ENCODE data around the gene CST6.

The CST6 gene

GRCh38 chr11:66047541-66048365 lies 35.9 kb downstream of the CST6 start:
- no peak for DNase-seq (ENCODE audit: low read depth)

GRCh38 chr11:66048547-66049323 lies 36.9 kb downstream of the CST6 start, which contains the start of gene GAL3ST3:
Gene GAL3ST3 (minus strand): TSS chr11:66049161. CDS start chr11:66045415, 3,746 bp downstream.
- no peak for DNase-seq (ENCODE audit: low read depth)

GRCh38 chr11:66050581-66051231 lies 38.9 kb downstream of the CST6 start:
- no peak for DNase-seq (ENCODE audit: low read depth)

DNA sequence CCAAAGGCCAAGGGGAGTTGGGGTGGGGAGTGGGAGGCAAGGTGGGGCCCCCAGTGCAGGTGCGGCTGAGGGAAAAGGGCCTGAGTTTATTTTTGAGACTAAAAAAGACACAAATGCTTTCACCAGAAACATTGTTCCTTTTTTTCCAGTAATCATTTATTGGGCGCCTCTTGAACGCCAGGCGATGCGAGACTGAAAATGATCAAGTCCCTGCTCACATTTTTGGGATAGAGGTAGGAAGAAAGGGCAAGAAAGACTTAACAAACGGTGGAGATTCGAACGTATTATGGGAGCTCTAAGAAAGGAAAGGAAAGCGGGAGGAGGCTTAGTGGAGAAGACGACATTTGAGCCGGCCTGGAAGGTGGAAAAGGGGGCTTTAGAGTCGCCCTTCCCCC lies 39.6 kb downstream of the CST6 start:
- no peak for DNase-seq (ENCODE audit: low read depth)

- DNase-seq (ENCODE audit: low read depth) = peak; percentile 86
Observed at GRCh38 chr11:66051766-66052663, 40.2 kb downstream of the CST6 start, which contains the start of gene SF3B2. Gene SF3B2 (plus strand): TSS chr11:66052364. CDS start chr11:66052385, 21 bp downstream.

- no peak for DNase-seq (ENCODE audit: low read depth)
Observed at GRCh38 chr11:66052664-66052982, 40.8 kb downstream of the CST6 start.

GRCh38 chr11:66055021-66055420 lies 43.2 kb downstream of the CST6 start:
- no peak for DNase-seq (ENCODE audit: low read depth)

GRCh38 chr11:66056501-66056900 lies 44.7 kb downstream of the CST6 start:
- no peak for DNase-seq (ENCODE audit: low read depth)

GRCh38 chr11:66059966-66060680 lies 48.3 kb downstream of the CST6 start:
- DNase-seq (ENCODE audit: low read depth) = no peak

GRCh38 chr11:66061268-66061667 lies 49.5 kb downstream of the CST6 start:
- DNase-seq (ENCODE audit: low read depth) = no peak

DNA sequence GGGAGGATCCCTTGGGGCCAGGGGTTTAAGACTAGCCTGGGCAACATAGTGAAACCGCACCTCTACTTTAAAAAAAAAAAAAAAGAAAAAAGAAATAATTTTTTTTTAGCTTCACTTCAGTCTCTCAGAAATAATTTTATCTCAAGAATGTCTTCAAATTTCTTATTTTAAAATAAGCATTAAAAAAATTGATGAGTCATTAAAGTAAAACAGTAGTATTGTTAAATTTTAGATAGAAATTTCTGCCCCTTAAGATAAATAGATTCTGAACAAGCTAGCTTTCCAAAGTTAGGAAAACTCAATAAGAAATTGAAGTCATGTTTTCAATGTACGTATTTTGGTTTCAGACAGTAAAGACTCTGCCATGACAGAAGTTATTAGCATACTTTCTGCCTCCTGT lies 50.6 kb downstream of the CST6 start:
- no peak for DNase-seq (ENCODE audit: low read depth)

All from GM04503 (cell line).